ENCODE data around the gene OR51T1.
"Not testable (repeated sequence)": the region's sequence is repeated elsewhere in the genome, so short reads cannot be mapped to it uniquely, and the experiment has no call there.

Gene OR51T1

GRCh38 chr11:4881860-4882500, at the start of gene OR51T1:
TSS of gene OR51T1 (plus strand) at chr11:4881900. CDS start at chr11:4881900, 0 bp downstream.
- H3K27me3 Mint-ChIP-seq = peaks cover 2% of the 10 kb centered on the region
- no peak within 1 kb of the TSS for H3K27ac Mint-ChIP-seq
- H3K9me3 Mint-ChIP-seq = no peaks in the 10 kb centered on the region
- no peaks in the 10 kb centered on the region for H3K4me1 Mint-ChIP-seq
- H3K4me3 Mint-ChIP-seq = no peak within 1 kb of the TSS
- no peaks in the 10 kb centered on the region for H3K36me3 Mint-ChIP-seq

- Mint-ChIP-seq H3K27me3 (peaks cover 7% of the 10 kb centered on the region), H3K36me3 (no peaks in the 10 kb centered on the region), H3K9me3 (peaks cover 5% of the 10 kb centered on the region), H3K4me3 (no peak overlapping the region), H3K4me1 (no peaks in the 10 kb centered on the region), H3K27ac (no peak overlapping the region)
These were observed 41.7 kb upstream of the OR51T1 start for GRCh38 chr11:4839851-4840549.

- Mint-ChIP-seq H3K27ac (no peak within 1 kb of the TSS), H3K4me1 (no peaks in the 10 kb centered on the region), H3K36me3 (no peaks in the 10 kb centered on the region), H3K4me3 (no peak within 1 kb of the TSS), H3K27me3 (peaks cover 21% of the 10 kb centered on the region), H3K9me3 (no peaks in the 10 kb centered on the region)
These were observed 32.7 kb upstream of the OR51T1 start, which contains the start of gene OR51S1 for GRCh38 chr11:4848908-4849532. TSS of gene OR51S1 (minus strand) at chr11:4849208. CDS start at chr11:4849208, 0 bp downstream.

- Mint-ChIP-seq H3K9me3 (no peaks in the 10 kb centered on the region), H3K36me3 (no peaks in the 10 kb centered on the region), H3K27me3 (peaks cover 21% of the 10 kb centered on the region), H3K4me3 (no peak overlapping the region), H3K27ac (no peak overlapping the region), H3K4me1 (no peaks in the 10 kb centered on the region)
These were observed 30.7 kb upstream of the OR51T1 start for GRCh38 chr11:4851033-4851432.

GRCh38 chr11:4854286-4854685, 27.4 kb upstream of the OR51T1 start:
- H3K9me3 Mint-ChIP-seq, H3K27ac Mint-ChIP-seq, H3K36me3 Mint-ChIP-seq, H3K4me3 Mint-ChIP-seq, H3K4me1 Mint-ChIP-seq: not testable (repeated sequence)
- H3K27me3 Mint-ChIP-seq = peaks cover 11% of the 10 kb centered on the region

GRCh38 chr11:4862447-4863236, 19.1 kb upstream of the OR51T1 start:
- H3K9me3 Mint-ChIP-seq = no peaks in the 10 kb centered on the region
- H3K4me3 Mint-ChIP-seq = no peak overlapping the region
- peaks cover 5% of the 10 kb centered on the region for H3K27me3 Mint-ChIP-seq
- H3K36me3 Mint-ChIP-seq = no peaks in the 10 kb centered on the region
- no peaks in the 10 kb centered on the region for H3K4me1 Mint-ChIP-seq
- no peak overlapping the region for H3K27ac Mint-ChIP-seq

- Mint-ChIP-seq H3K4me3 (no peak overlapping the region), H3K27me3 (peaks cover 5% of the 10 kb centered on the region), H3K4me1 (no peaks in the 10 kb centered on the region), H3K27ac (no peak overlapping the region), H3K9me3 (no peaks in the 10 kb centered on the region), H3K36me3 (no peaks in the 10 kb centered on the region)
These were observed 17.8 kb upstream of the OR51T1 start for GRCh38 chr11:4863876-4864275.

- Mint-ChIP-seq H3K9me3 (no peaks in the 10 kb centered on the region), H3K36me3 (no peaks in the 10 kb centered on the region), H3K27ac (no peak overlapping the region), H3K4me1 (no peaks in the 10 kb centered on the region), H3K27me3 (peaks cover 5% of the 10 kb centered on the region), H3K4me3 (no peak overlapping the region)
These were observed 15.8 kb upstream of the OR51T1 start for GRCh38 chr11:4865855-4866254.

GRCh38 chr11:4881188-4881587, 512 bp upstream of the OR51T1 start:
- H3K4me3 Mint-ChIP-seq = no peak overlapping the region

GRCh38 chr11:4882543-4882942, 843 bp downstream of the OR51T1 start:
- H3K9me3 Mint-ChIP-seq = no peaks in the 10 kb centered on the region
- no peak overlapping the region for H3K4me3 Mint-ChIP-seq
- no peaks in the 10 kb centered on the region for H3K4me1 Mint-ChIP-seq
- no peaks in the 10 kb centered on the region for H3K36me3 Mint-ChIP-seq
- H3K27ac Mint-ChIP-seq = no peak overlapping the region
- peaks cover 2% of the 10 kb centered on the region for H3K27me3 Mint-ChIP-seq

More at GRCh38 chr11:4881188-4881587, 512 bp upstream of the OR51T1 start:
- Mint-ChIP-seq H3K27me3 (peaks cover 2% of the 10 kb centered on the region), H3K36me3 (no peaks in the 10 kb centered on the region), H3K9me3 (no peaks in the 10 kb centered on the region), H3K27ac (no peak overlapping the region), H3K4me1 (no peaks in the 10 kb centered on the region)

GRCh38 chr11:4884361-4884760, 2.7 kb downstream of the OR51T1 start:
- Mint-ChIP-seq H3K4me3 (no peak overlapping the region), H3K4me1 (no peaks in the 10 kb centered on the region), H3K36me3 (no peaks in the 10 kb centered on the region), H3K27me3 (peaks cover 2% of the 10 kb centered on the region), H3K27ac (no peak overlapping the region), H3K9me3 (no peaks in the 10 kb centered on the region)

- Mint-ChIP-seq H3K27ac (no peak overlapping the region), H3K36me3 (no peaks in the 10 kb centered on the region), H3K27me3 (peaks cover 4% of the 10 kb centered on the region), H3K4me3 (no peak overlapping the region), H3K4me1 (no peaks in the 10 kb centered on the region), H3K9me3 (no peaks in the 10 kb centered on the region)
These were observed 4.5 kb downstream of the OR51T1 start for GRCh38 chr11:4886186-4886585.

GRCh38 chr11:4887591-4887990, 5.9 kb downstream of the OR51T1 start:
- Mint-ChIP-seq H3K9me3 (no peaks in the 10 kb centered on the region), H3K36me3 (no peaks in the 10 kb centered on the region), H3K27ac (no peak overlapping the region), H3K4me1 (no peaks in the 10 kb centered on the region), H3K27me3 (peaks cover 4% of the 10 kb centered on the region), H3K4me3 (no peak overlapping the region)

- Mint-ChIP-seq H3K9me3 (no peaks in the 10 kb centered on the region), H3K27ac (no peak overlapping the region), H3K4me3 (no peak overlapping the region), H3K36me3 (no peaks in the 10 kb centered on the region), H3K27me3 (peaks cover 4% of the 10 kb centered on the region), H3K4me1 (no peaks in the 10 kb centered on the region)
These were observed 8.6 kb downstream of the OR51T1 start for GRCh38 chr11:4890279-4890678.

GRCh38 chr11:4891996-4892640, 10.4 kb downstream of the OR51T1 start:
- no peak overlapping the region for H3K27ac Mint-ChIP-seq
- no peaks in the 10 kb centered on the region for H3K9me3 Mint-ChIP-seq
- no peaks in the 10 kb centered on the region for H3K36me3 Mint-ChIP-seq
- H3K4me3 Mint-ChIP-seq = no peak overlapping the region
- no peaks in the 10 kb centered on the region for H3K4me1 Mint-ChIP-seq
- peaks cover 4% of the 10 kb centered on the region for H3K27me3 Mint-ChIP-seq

Measured in activated naive CD4-positive, alpha-beta T cell treated with anti-CD3 and anti-CD28 coated beads, Interleukin-2, amount 50 U/mL, for 24 hours (primary cell).